AML-193 (cell line): ENCODE data around the gene TNPO1.
"Not testable (repeated sequence)": the region's sequence is repeated elsewhere in the genome, so short reads cannot be mapped to it uniquely, and the experiment has no call there.

Source experiments
- DNase-seq, 2 experiments: peaks; one replicate each; lab custom pipeline; 2025; lab: John Stamatoyannopoulos, UW

Gene TNPO1

GRCh38 chr5:72816284-72817075 is at the start of gene TNPO1:
TSS of gene TNPO1 (plus strand) at chr5:72816661. CDS start at chr5:72816738, 77 bp downstream.
- DNase-seq = no peak

- DNase-seq = no peak
Measured at GRCh38 chr5:72767289-72768010, 49.0 kb upstream of the TNPO1 start.

- DNase-seq = no peak
Measured at GRCh38 chr5:72770266-72770665, 46.2 kb upstream of the TNPO1 start.

GRCh38 chr5:72776684-72777083 is 39.8 kb upstream of the TNPO1 start:
- no peak for DNase-seq

GRCh38 chr5:72779520-72779919 is 36.9 kb upstream of the TNPO1 start:
- DNase-seq = no peak

GRCh38 chr5:72783354-72783753 is 33.1 kb upstream of the TNPO1 start:
- DNase-seq = no peak

GRCh38 chr5:72784129-72784528 is 32.3 kb upstream of the TNPO1 start:
- no peak for DNase-seq

GRCh38 chr5:72785801-72786200 is 30.7 kb upstream of the TNPO1 start:
- DNase-seq = no peak

GRCh38 chr5:72786676-72787075 is 29.8 kb upstream of the TNPO1 start:
- DNase-seq = no peak

- no peak for DNase-seq
Measured at GRCh38 chr5:72788866-72789505, 27.5 kb upstream of the TNPO1 start.

- no peak for DNase-seq
Measured at GRCh38 chr5:72790186-72790585, 26.3 kb upstream of the TNPO1 start.

GRCh38 chr5:72792662-72793061 is 23.8 kb upstream of the TNPO1 start:
- DNase-seq = not testable (repeated sequence)

GRCh38 chr5:72796001-72796400 is 20.5 kb upstream of the TNPO1 start:
- DNase-seq = no peak

- no peak for DNase-seq
Measured at GRCh38 chr5:72799721-72800120, 16.7 kb upstream of the TNPO1 start.

- DNase-seq = not testable (repeated sequence)
Measured at GRCh38 chr5:72808637-72809036, 7.8 kb upstream of the TNPO1 start.

GRCh38 chr5:72811849-72812248 is 4.6 kb upstream of the TNPO1 start:
- DNase-seq = no peak

- peak; percentile 27 to 47 for DNase-seq
Measured at GRCh38 chr5:72812488-72812887, 4.0 kb upstream of the TNPO1 start.

- DNase-seq = no peak
Measured at GRCh38 chr5:72814104-72814503, 2.4 kb upstream of the TNPO1 start.

GRCh38 chr5:72814864-72815263 is 1.6 kb upstream of the TNPO1 start:
- no peak for DNase-seq

- no peak for DNase-seq
Measured at GRCh38 chr5:72815580-72816283, 729 bp upstream of the TNPO1 start.

GRCh38 chr5:72817076-72817481 is 618 bp downstream of the TNPO1 start:
- DNase-seq = no peak

- no peak for DNase-seq
Measured at GRCh38 chr5:72817671-72818266, 1.3 kb downstream of the TNPO1 start.
